Vagina (tissue), 2 donors: ENCODE data around the gene TRIM58. TPM values are rescaled to one million over a fixed set of nuclear protein-coding genes. Genes with fewer than 3 reads are reported as not detected.

ENCODE experiments used
- DNase-seq, 2 donors: peaks; one replicate each; pipeline ENCODE4 v3.0.0-alpha.2; 2017; ENCODE audit errors: extremely low spot score in 2 of 2
- H3K27ac ChIP-seq: fragments of 200-600 bp; sonication (generic); one replicate; pipeline ENCODE4 v1.5.1; 2019
- H3K27me3 ChIP-seq: fragments of 200-600 bp; sonication (generic); one replicate; pipeline ENCODE4 v1.5.1; 2019
- H3K36me3 ChIP-seq, 2 donors: fragments of 200-600 bp; sonication (generic); one replicate each; pipeline ENCODE4 v1.5.1; 2017 to 2019
- H3K4me1 ChIP-seq: fragments of 200-600 bp; sonication (generic); one replicate; pipeline ENCODE4 v1.5.1; 2019
- H3K4me3 ChIP-seq, 2 donors: fragments of 200-600 bp; sonication (generic); 1 replicate in 1 of 2; 2 replicates in 1 of 2; pipeline ENCODE4 v1.5.1; 2016 to 2019
- H3K9me3 ChIP-seq: fragments of 200-600 bp; sonication (generic); one replicate; pipeline ENCODE4 v1.5.1; 2019
- CTCF ChIP-seq, 3 experiments: fragments of 450-650 bp in 2 of 3; fragments of 200-600 bp in 1 of 3; sonication (generic) in 1 of 3; IDR thresholded peaks; one replicate each; pipeline ENCODE4 v1.5.1; 2017 to 2019; ENCODE audit warnings: antibody characterized with exemption in 3 of 3, mild to moderate bottlenecking in 2 of 3, moderate library complexity in 2 of 3
- POLR2A ChIP-seq, 2 donors: fragments of 450-650 bp; IDR thresholded peaks; one replicate each; pipeline ENCODE4 v1.6.1; 2017; ENCODE audit warnings: antibody characterized with exemption in 2 of 2, mild to moderate bottlenecking in 2 of 2, moderate library complexity in 2 of 2
- POLR2AphosphoS5 ChIP-seq, 2 donors: sonication (generic); formaldehyde crosslinking; IDR thresholded peaks; one replicate each; pipeline ENCODE4 v1.9.0; 2017; ENCODE audit warnings: antibody characterized with exemption in 2 of 2, mild to moderate bottlenecking in 2 of 2, low read depth in 1 of 2; ENCODE audit not compliant: insufficient read depth in 1 of 2
- intact Hi-C: fragments of 100-400 bp; cut with DNase I; formaldehyde crosslinking; loops from one replicate; pipeline ENCODE4 v1.15.1; 2023
- total RNA-seq: library from RNA; depleted of rRNA; stranded (reverse); fragments of >200 nt; gene quantifications from one replicate; pipeline ENCODE4 v1.2.3, GENCODE V29; 2016

Gene TRIM58
- total RNA-seq, 1 donor from 2014 or later = 4.7 TPM

DNA sequence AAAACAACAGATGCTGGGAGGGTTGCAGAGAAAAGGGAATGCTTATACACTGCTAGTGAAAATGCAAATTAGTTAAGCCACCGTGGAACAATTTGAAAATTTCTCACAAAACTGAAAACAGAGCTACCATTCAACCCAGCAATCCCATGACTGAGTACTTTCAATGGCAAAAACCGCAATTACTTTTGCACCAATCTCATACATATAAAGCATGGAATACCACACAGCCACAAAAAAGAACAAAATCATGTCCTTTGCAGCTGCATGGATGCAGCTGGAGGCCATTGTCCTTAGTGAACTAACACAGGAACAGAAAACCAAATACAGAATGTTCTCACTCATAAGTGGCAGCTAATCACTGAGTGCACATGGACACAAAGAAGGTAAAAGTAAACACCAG is 56.8 kb downstream of the TRIM58 start:
- Histone ChIP-seq H3K4me1 (no peaks in the 10 kb centered on the region), H3K4me3 (no peak overlapping the region), H3K27ac (no peak overlapping the region), H3K27me3 (no peaks in the 10 kb centered on the region), H3K9me3 (no peaks in the 10 kb centered on the region), H3K36me3 (no peaks in the 10 kb centered on the region)
- intact Hi-C loops = no loop called here
- TF ChIP-seq POLR2A (IDR thresholded peaks at IDR 0.05) = no peak
- no peak for TF ChIP-seq POLR2AphosphoS5 (IDR thresholded peaks at IDR 0.05; ENCODE audit: insufficient read depth in 1 of 2, low read depth in 1 of 2)
- no peak for TF ChIP-seq CTCF (IDR thresholded peaks at IDR 0.05)
- no peak for DNase-seq

DNA sequence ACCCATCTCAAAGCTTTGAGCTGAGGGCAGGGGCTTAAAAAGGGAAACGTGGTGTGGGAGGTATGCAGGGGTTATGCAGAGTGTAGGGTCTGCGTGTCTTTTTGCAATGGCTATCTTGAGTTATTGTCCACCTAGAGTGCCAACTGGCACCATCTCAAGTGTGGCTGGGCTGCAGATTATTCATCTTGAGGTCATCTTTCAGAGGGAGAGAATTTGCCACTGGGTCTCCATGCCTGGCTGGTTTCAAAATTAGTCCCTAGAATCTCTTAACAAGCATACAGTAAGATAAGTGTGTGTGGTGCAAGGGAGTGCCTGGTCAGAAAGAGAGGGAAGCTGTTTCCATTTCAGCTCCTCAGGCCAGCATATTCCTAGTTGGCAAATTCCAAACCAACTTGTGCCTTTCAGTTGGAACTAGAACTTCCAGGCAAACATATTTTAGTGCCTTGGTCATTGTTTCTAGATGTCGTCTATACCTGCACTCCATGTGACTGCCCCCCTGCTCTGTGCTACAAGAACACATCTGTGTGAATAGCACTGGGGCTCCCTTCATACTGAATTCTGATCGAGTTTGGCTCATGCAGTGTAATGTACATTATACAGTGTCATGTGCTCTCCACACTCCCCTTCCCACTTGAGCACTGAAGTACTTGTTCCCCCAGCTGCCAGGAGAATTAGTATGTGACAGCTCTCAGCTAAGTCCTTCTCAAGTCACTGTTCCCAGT is 58.1 kb downstream of the TRIM58 start:
- Histone ChIP-seq H3K4me1 (no peaks in the 10 kb centered on the region), H3K27me3 (no peaks in the 10 kb centered on the region), H3K27ac (no peak overlapping the region), H3K9me3 (no peaks in the 10 kb centered on the region), H3K36me3 (no peaks in the 10 kb centered on the region), H3K4me3 (no peak overlapping the region)
- intact Hi-C loops = no loop called here
- TF ChIP-seq POLR2A (IDR thresholded peaks at IDR 0.05) (no peak), POLR2AphosphoS5 (IDR thresholded peaks at IDR 0.05; ENCODE audit: insufficient read depth in 1 of 2, low read depth in 1 of 2) (no peak), CTCF (IDR thresholded peaks at IDR 0.05) (no peak)
- no peak for DNase-seq

DNA sequence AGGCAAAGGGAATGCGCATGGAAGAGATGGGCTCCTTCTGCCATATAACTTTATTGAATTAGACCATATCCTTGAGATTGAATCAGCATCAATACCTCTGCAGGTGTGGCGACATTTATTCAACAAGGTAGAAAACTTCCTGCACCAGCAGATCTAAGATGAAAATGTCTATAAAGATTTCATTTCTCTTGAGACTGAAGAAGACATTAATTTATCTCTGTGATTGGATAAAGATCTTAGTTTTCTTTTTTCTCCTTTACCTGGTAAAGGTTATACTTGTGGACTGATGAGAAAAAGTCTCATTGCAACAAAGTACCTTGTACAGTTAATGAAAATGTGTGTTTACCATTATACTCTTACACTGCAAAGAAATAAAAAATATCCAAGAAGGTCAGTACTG is 63.0 kb downstream of the TRIM58 start, which contains the start of gene OR2T8:
TSS of gene OR2T8 (plus strand) at position 301 of the 400 bp plus-strand sequence. CDS start 766 bp downstream, outside the sequence.
- no peaks in the 10 kb centered on the region for H3K27me3 ChIP-seq
- no peaks in the 10 kb centered on the region for H3K4me1 ChIP-seq
- TF ChIP-seq POLR2AphosphoS5 (IDR thresholded peaks at IDR 0.05; ENCODE audit: insufficient read depth in 1 of 2, low read depth in 1 of 2) (no peak), POLR2A (IDR thresholded peaks at IDR 0.05) (no peak), CTCF (IDR thresholded peaks at IDR 0.05) (no peak)

GRCh38 chr1:247923941-247924340 is 67.0 kb downstream of the TRIM58 start:
- H3K9me3 ChIP-seq = no peaks in the 10 kb centered on the region
- intact Hi-C loops = no loop called here
- no peak for DNase-seq
- H3K4me1 ChIP-seq = no peaks in the 10 kb centered on the region
- no peaks in the 10 kb centered on the region for H3K27me3 ChIP-seq
- no peak overlapping the region for H3K27ac ChIP-seq
- no peak for TF ChIP-seq POLR2A (IDR thresholded peaks at IDR 0.05)
- no peak overlapping the region for H3K4me3 ChIP-seq
- no peaks in the 10 kb centered on the region for H3K36me3 ChIP-seq

More for the DNA sequence above, 63.0 kb downstream of the TRIM58 start, which contains the start of gene OR2T8:
- no peak within 1 kb of the TSS for H3K27ac ChIP-seq
- no peak for DNase-seq
- intact Hi-C loops = no loop called here
- H3K4me3 ChIP-seq = no peak within 1 kb of the TSS
- H3K9me3 ChIP-seq = no peaks in the 10 kb centered on the region
- H3K36me3 ChIP-seq = no peaks in the 10 kb centered on the region

GRCh38 chr1:247924868-247925267 is 67.9 kb downstream of the TRIM58 start, which contains the start of gene OR2AJ1:
OR2AJ1 (plus strand) TSS chr1:247924889; CDS start chr1:247933769, 8,880 bp downstream.
- no peak within 1 kb of the TSS for H3K27ac ChIP-seq
- H3K36me3 ChIP-seq = no peaks in the 10 kb centered on the region
- DNase-seq = no peak
- H3K4me1 ChIP-seq = no peaks in the 10 kb centered on the region
- TF ChIP-seq POLR2AphosphoS5 (IDR thresholded peaks at IDR 0.05; ENCODE audit: insufficient read depth in 1 of 2, low read depth in 1 of 2) (no peak), POLR2A (IDR thresholded peaks at IDR 0.05) (no peak), CTCF (IDR thresholded peaks at IDR 0.05) (no peak)
- no peak within 1 kb of the TSS for H3K4me3 ChIP-seq
- no peaks in the 10 kb centered on the region for H3K27me3 ChIP-seq
- intact Hi-C loops = no loop called here
- no peaks in the 10 kb centered on the region for H3K9me3 ChIP-seq

Other genes starting within 250 kb of the TRIM58 start
- gene OR13G1, start 177.4 kb upstream of the TRIM58 start, total RNA-seq = not detected
- gene OR6F1, start 140.5 kb upstream of the TRIM58 start, total RNA-seq = not detected
- 1.5 TPM for gene OR14K1, start 118.6 kb upstream of the TRIM58 start, total RNA-seq
- not detected for gene OR14A2, start 109.0 kb upstream of the TRIM58 start, total RNA-seq
- gene OR1C1, start 96.6 kb upstream of the TRIM58 start, total RNA-seq = not detected
- gene OR14A16, start 33.1 kb upstream of the TRIM58 start, total RNA-seq = not detected
- gene OR11L1, start 15.3 kb upstream of the TRIM58 start, total RNA-seq = not detected
- gene OR2W3, start 38.4 kb downstream of the TRIM58 start, total RNA-seq = 3.9 TPM
- gene OR2T8, start 63.1 kb downstream of the TRIM58 start, total RNA-seq = 0.98 TPM
- not detected for gene OR2AJ1, start 67.7 kb downstream of the TRIM58 start, total RNA-seq
- not detected for gene OR2L8, start 91.7 kb downstream of the TRIM58 start, total RNA-seq
- gene OR2AK2, start 108.0 kb downstream of the TRIM58 start, total RNA-seq = not detected
- not detected for gene OR2L5, start 156.5 kb downstream of the TRIM58 start, total RNA-seq
- 0.25 TPM for gene OR2L2, start 172.9 kb downstream of the TRIM58 start, total RNA-seq
- gene OR2L3, start 189.6 kb downstream of the TRIM58 start, total RNA-seq = not detected
- gene OR2L13, start 238.0 kb downstream of the TRIM58 start, total RNA-seq = not detected